SJSA1 (cell line): Measurements from ENCODE around the gene NLRP8. TPM values are rescaled to one million over a fixed set of nuclear protein-coding genes. Genes with fewer than 3 reads are reported as not detected.
"Not testable (repeated sequence)": the region's sequence is repeated elsewhere in the genome, so short reads cannot be mapped to it uniquely, and the experiment has no call there.

Source experiments
- DNase-seq, 2 experiments: peaks; one replicate each; pipeline ENCODE4 v3.0.0-alpha.2; 2015 to 2020; ENCODE audit warnings: low spot score in 2 of 2, low read depth in 1 of 2
- H3K27ac ChIP-seq: fragments of 250-450 bp; sonication (Bioruptor Pico); 2 replicates; pipeline ENCODE4 v1.5.1; 2020; ENCODE audit warnings: mild to moderate bottlenecking, moderate library complexity
- H3K27me3 ChIP-seq: fragments of 250-450 bp; sonication (Bioruptor Pico); replicated peaks from 2 replicates; pipeline ENCODE4 v1.5.1; 2020; ENCODE audit warnings: mild to moderate bottlenecking, moderate library complexity
- H3K36me3 ChIP-seq: fragments of 250-450 bp; sonication (Bioruptor Pico); 2 replicates; pipeline ENCODE4 v1.5.1; 2020; ENCODE audit warnings: mild to moderate bottlenecking
- H3K4me1 ChIP-seq: fragments of 250-450 bp; sonication (Bioruptor Pico); replicated peaks from 2 replicates; pipeline ENCODE4 v1.6.1; 2021; ENCODE audit warnings: mild to moderate bottlenecking
- H3K4me3 ChIP-seq: fragments of 250-450 bp; sonication (Bioruptor Pico); 2 replicates; pipeline ENCODE4 v1.5.1; 2020; ENCODE audit warnings: mild to moderate bottlenecking
- H3K9me3 ChIP-seq: fragments of 250-450 bp; sonication (Bioruptor Pico); replicated peaks from 2 replicates; pipeline ENCODE4 v1.5.1; 2020; ENCODE audit warnings: mild to moderate bottlenecking
- total RNA-seq: library from RNA; depleted of rRNA; stranded (reverse); fragments of >200 nt; shearing (Covaris generic); gene quantifications from 2 replicates; pipeline ENCODE4 v1.2.3, GENCODE V29; 2014; rRNA removed

The NLRP8 gene
- total RNA-seq, 1 experiment from 2014 or later, result not detected

DNA sequence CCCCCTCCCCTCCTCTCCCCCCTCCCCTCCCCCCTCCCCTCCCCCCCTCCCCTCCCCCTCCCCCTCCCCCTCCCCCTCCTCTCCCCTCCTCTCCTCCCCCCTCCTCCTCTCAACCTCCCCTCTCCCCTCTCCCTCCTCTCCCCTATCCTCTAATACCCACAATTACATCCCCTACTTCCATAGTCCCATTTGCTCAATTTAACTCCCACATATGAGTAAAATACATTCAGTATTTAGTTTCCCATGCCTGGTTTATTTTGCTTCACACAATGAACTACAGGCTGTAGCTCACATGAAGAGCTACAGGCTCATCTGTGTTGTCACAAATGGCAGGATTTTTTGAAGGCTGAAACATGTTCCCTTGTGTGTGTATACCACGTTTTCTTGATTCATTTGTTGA lies 45.9 kb downstream of the NLRP8 start:
- DNase-seq, result no peak
- Histone ChIP-seq H3K9me3 (peaks cover 7% of the 10 kb centered on the region), H3K4me1 (no peaks in the 10 kb centered on the region)

DNA sequence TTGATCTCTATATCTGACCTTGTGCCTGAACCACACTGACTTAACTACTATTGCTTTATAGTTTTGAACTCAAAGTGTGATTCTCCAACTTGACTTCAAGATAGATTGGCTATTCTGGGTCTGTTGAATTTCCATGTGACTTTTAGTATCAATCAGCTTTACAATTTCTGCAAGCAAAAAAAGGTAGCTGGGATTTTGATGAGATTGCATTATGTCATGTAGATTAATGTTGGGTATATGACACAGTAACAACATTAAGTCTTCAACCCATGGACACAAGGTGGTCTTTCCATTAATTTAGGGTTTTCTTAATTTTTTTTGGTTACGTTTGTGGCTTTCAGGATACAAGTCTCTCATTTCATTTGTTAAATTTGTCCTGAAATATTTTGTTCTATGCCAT lies 67.1 kb downstream of the NLRP8 start:
- Histone ChIP-seq H3K4me1 (no peaks in the 10 kb centered on the region), H3K4me3 (no peak overlapping the region), H3K36me3 (no peaks in the 10 kb centered on the region), H3K9me3 (peaks cover 10% of the 10 kb centered on the region; the same call in 1 of the 2 replicates), H3K27me3 (no peaks in the 10 kb centered on the region), H3K27ac (no peak overlapping the region)
- DNase-seq, result no peak

More for the DNA sequence above, 45.9 kb downstream of the NLRP8 start:
- H3K27ac ChIP-seq, result no peak overlapping the region
- H3K27me3 ChIP-seq, result no peaks in the 10 kb centered on the region
- no peaks in the 10 kb centered on the region for H3K36me3 ChIP-seq
- H3K4me3 ChIP-seq, result no peak overlapping the region

DNA sequence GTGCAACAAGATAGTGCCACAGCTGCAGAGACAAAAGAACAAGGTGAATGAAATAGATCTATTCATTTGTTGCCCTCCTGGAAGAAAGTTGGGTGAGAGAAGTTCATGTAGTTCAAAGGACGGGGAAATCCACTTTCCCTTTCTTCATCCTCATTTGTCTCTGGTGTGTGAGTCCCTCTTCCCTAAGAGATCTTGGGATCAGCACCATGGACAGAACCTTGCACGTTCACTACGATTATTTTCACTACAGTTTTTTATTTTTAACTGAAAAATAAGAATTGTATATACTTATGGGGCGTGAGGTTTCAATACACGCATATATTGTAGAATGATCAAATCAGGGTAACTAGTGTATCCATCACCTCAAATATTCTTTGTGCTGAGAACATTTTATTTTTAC lies 68.1 kb downstream of the NLRP8 start:
- Histone ChIP-seq H3K27me3 (no peaks in the 10 kb centered on the region), H3K9me3 (0 out of 2 replicates have a peak, but pooled peaks cover 10% of the 10 kb centered on the region), H3K4me1 (no peaks in the 10 kb centered on the region), H3K36me3 (no peaks in the 10 kb centered on the region), H3K4me3 (no peak overlapping the region), H3K27ac (no peak overlapping the region)
- DNase-seq, result no peak

DNA sequence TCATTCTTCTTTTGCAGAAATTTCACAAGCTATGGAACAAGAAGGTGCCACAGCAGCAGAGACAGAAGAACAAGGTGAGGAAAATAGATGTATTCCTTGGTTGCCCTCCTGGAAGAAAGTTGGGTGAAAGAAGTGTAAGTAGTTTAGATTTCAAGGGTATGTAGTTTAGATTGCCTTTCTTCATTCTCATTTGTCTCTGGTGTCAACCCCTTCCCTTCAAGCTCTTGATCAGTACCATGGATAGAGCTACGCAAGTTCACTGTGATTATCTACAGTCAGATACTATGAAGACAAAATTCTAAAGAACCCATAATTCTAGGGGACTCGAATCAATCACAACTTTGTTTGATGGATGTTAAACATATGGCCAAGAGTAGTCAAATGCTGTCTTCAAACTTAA lies 71.7 kb downstream of the NLRP8 start:
- DNase-seq, result not testable (repeated sequence)

DNA sequence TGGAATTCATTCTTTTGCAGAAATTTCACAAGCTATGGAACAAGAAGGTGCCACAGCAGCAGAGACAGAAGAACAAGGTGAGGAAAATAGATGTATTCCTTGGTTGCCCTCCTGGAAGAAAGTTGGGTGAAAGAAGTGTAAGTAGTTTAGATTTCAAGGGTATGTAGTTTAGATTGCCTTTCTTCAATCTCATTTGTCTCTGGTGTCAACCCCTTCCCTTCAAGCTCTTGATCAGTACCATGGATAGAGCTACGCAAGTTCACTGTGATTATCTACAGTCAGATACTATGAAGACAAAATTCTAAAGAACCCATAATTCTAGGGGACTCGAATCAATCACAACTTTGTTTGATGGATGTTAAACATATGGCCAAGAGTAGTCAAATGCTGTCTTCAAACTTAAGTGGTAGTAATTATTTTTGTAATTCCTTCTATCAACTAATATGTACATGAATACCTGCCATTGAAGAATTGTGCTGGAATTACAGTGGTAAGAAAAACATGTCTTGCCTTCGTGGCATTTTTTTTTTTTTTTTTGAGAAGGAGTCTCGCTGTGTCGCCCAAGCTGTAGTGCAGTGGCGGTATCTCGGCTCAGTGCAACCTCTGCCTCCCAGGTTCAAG lies 72.8 kb downstream of the NLRP8 start:
- not testable (repeated sequence) for H3K4me1 ChIP-seq, H3K4me3 ChIP-seq, H3K36me3 ChIP-seq, H3K27ac ChIP-seq, H3K9me3 ChIP-seq, DNase-seq, H3K27me3 ChIP-seq

More for the DNA sequence above, 71.7 kb downstream of the NLRP8 start:
- H3K4me3 ChIP-seq, H3K36me3 ChIP-seq, H3K27me3 ChIP-seq, H3K27ac ChIP-seq, H3K4me1 ChIP-seq: not testable (repeated sequence)
- H3K9me3 ChIP-seq, result peaks cover 13% of the 10 kb centered on the region; the same call in 1 of the 2 replicates

DNA sequence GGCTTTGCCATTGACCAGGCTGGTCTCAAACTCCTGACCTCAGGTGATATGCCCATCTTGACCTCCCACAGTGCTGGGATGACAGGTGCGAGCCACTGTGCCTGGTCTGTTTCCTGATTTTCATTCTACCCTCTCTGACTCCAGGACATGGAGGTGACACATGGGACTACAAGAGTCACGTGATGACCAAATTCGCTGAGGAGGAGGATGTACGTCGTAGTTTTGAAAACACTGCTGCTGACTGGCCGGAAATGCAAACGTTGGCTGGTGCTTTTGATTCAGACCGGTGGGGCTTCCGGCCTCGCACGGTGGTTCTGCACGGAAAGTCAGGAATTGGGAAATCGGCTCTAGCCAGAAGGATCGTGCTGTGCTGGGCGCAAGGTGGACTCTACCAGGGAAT lies 79.1 kb downstream of the NLRP8 start:
- Histone ChIP-seq H3K27me3 (no peaks in the 10 kb centered on the region), H3K27ac (no peak overlapping the region), H3K4me1 (no peaks in the 10 kb centered on the region), H3K36me3 (no peaks in the 10 kb centered on the region), H3K4me3 (no peak overlapping the region), H3K9me3 (peaks cover under 1% of the 10 kb centered on the region; the same call in 1 of the 2 replicates)
- DNase-seq, result no peak

Other genes with a start within 250 kb of the NLRP8 start
- not detected in 2 replicates for gene NLRP9, start 209.4 kb upstream of the NLRP8 start, total RNA-seq
- not detected in 2 replicates for gene RFPL4A, start 188.7 kb upstream of the NLRP8 start, total RNA-seq
- not detected in 2 replicates for gene RFPL4AL1, start 178.7 kb upstream of the NLRP8 start, total RNA-seq
- gene NLRP11, start 115.8 kb upstream of the NLRP8 start, total RNA-seq, result not detected in 2 replicates
- gene NLRP4, start 111.3 kb upstream of the NLRP8 start, total RNA-seq, result not detected in 2 replicates
- gene NLRP13, start 15.5 kb upstream of the NLRP8 start, total RNA-seq, result not detected in 2 replicates
- not detected in 2 replicates for gene NLRP5, start 38.9 kb downstream of the NLRP8 start, total RNA-seq
- gene ZNF787, start 173.5 kb downstream of the NLRP8 start, total RNA-seq, result 20.0 and 26.2 TPM in 2 replicates
- 23.4 and 36.1 TPM in 2 replicates for gene ZNF444, start 193.5 kb downstream of the NLRP8 start, total RNA-seq
- gene GALP, start 228.2 kb downstream of the NLRP8 start, total RNA-seq, result not detected in 2 replicates
- not detected in 2 replicates for gene ZSCAN5B, start 250.0 kb downstream of the NLRP8 start, total RNA-seq